ENCODE measurements around the gene TBCD.

- TF ChIP-seq CTCF (IDR thresholded peaks at IDR 0.05) (no peak), POLR2AphosphoS5 (IDR thresholded peaks at IDR 0.05) (no peak)
Measured at GRCh38 chr17:82899941-82900340, 148.1 kb downstream of the TBCD start.
